ENCODE data around the gene PRLH. TPM values are rescaled to one million over a fixed set of nuclear protein-coding genes. Genes with fewer than 3 reads are reported as not detected.

Gene PRLH
- total RNA-seq, 1 donor from 2014 or later, result not detected

DNA sequence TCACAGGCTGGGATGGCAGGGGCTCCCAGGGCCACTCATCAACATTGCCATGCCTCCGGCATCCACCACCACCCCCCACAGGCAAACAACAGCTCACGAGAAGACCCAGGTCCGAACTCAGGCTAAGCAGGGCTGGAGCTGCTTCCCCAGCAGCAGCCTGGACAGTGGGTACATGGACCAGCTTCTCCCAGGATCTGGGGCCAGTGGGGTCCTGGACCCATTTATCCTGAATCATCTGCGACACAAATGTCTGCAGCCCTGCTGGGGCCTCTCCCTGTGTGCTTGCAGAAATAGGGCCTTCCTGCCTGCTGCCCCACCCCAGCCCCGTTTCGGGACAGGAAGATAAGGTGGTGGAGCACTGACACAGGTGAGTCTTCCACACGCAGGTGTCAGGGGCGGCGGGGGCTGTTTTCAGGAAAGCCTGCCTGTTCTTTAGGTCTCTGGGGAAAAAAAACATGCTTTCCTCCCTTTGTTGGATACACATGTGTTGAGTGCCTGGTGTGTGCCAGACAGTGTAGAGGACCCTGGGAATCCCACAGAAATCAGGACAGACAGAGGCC lies 4.5 kb downstream of the PRLH start:
- H3K27me3 Mint-ChIP-seq, result no peaks in the 10 kb centered on the region
- TF ChIP-seq, protein P1, sequence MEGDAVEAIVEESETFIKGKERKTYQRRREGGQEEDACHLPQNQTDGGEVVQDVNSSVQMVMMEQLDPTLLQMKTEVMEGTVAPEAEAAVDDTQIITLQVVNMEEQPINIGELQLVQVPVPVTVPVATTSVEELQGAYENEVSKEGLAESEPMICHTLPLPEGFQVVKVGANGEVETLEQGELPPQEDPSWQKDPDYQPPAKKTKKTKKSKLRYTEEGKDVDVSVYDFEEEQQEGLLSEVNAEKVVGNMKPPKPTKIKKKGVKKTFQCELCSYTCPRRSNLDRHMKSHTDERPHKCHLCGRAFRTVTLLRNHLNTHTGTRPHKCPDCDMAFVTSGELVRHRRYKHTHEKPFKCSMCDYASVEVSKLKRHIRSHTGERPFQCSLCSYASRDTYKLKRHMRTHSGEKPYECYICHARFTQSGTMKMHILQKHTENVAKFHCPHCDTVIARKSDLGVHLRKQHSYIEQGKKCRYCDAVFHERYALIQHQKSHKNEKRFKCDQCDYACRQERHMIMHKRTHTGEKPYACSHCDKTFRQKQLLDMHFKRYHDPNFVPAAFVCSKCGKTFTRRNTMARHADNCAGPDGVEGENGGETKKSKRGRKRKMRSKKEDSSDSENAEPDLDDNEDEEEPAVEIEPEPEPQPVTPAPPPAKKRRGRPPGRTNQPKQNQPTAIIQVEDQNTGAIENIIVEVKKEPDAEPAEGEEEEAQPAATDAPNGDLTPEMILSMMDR (IDR thresholded peaks at IDR 0.05; ENCODE audit: unreplicated experiment), result no peak
- H3K4me3 Mint-ChIP-seq (ENCODE audit: low read depth), result no peak overlapping the region
- no peaks in the 10 kb centered on the region for H3K9me3 Mint-ChIP-seq (ENCODE audit: low read depth)
- no peak for DNase-seq (ENCODE audit: low spot score, unreplicated experiment)
- no peak overlapping the region for H3K27ac Mint-ChIP-seq
- H3K4me1 Mint-ChIP-seq (ENCODE audit: low read depth), result no peaks in the 10 kb centered on the region
- H3K36me3 Mint-ChIP-seq (ENCODE audit: insufficient read depth), result peaks cover 4% of the 10 kb centered on the region

GRCh38 chr2:237571551-237571950 lies 5.2 kb downstream of the PRLH start:
- H3K9me3 Mint-ChIP-seq (ENCODE audit: low read depth), result no peaks in the 10 kb centered on the region
- no peaks in the 10 kb centered on the region for H3K27me3 Mint-ChIP-seq
- H3K4me1 Mint-ChIP-seq (ENCODE audit: low read depth), result no peaks in the 10 kb centered on the region
- TF ChIP-seq, protein P1 (IDR thresholded peaks at IDR 0.05; ENCODE audit: unreplicated experiment), result no peak
- no peak overlapping the region for H3K4me3 Mint-ChIP-seq (ENCODE audit: low read depth)
- peak overlapping the region; percentile 33 for H3K27ac Mint-ChIP-seq
- no peak for DNase-seq (ENCODE audit: low spot score, unreplicated experiment)
- H3K36me3 Mint-ChIP-seq (ENCODE audit: insufficient read depth), result peaks cover 6% of the 10 kb centered on the region

DNA sequence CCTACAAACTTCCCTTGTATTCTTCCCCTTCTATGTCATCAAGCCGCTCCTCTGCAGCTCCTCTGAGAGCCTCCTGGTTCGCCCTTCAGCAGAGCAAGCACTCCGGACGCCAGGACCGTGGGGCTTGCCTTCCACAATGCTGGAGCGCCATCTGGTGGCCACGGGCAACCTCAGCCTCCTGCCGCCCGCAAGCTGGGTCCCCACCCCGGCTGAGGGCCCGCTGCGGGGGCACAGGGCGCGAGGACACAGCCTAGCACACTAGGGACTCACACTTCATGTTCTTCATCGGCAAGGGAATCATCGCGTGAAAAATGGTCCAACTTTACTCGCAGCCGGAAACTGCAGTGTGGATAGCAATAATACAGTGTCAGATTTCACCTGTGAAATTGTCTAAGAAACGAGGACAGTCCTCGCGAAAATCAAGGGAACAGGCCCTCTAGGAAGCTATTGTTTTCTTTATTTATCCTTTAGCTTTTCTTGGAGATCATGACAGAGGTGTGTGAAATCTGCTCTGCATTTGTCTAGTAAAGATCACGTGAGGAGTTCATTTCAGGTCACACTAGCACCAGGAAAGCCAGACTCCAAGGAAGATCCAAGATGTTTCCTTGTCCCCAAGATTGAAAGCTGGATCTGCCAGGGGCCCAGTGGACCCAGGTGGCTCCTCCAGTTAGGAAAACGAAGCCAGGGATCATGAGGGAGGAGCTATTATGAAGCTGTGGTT lies 5.8 kb downstream of the PRLH start:
- no peaks in the 10 kb centered on the region for H3K9me3 Mint-ChIP-seq (ENCODE audit: low read depth)

DNA sequence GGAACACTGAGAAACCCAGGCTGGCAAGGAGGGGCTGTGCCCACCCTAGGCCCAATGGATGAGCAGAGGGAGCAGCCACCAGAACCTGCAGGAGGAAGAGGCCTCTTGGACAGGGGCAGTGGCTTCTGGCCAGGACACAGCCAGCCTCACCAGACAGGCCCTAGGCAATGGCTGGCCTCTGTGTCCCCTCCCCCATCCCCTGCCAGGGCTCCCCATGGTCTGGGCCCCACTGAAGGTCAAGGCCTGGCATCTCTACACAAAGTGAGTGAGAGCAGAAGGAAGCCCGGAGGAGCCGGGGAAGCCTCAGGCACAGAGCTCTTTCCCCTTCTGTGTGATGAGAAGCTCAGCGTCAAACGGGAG lies 6.3 kb downstream of the PRLH start:
- Mint-ChIP-seq H3K36me3 (ENCODE audit: insufficient read depth) (peaks cover 10% of the 10 kb centered on the region), H3K9me3 (ENCODE audit: low read depth) (no peaks in the 10 kb centered on the region), H3K27me3 (no peaks in the 10 kb centered on the region), H3K4me3 (ENCODE audit: low read depth) (no peak overlapping the region), H3K4me1 (ENCODE audit: low read depth) (no peaks in the 10 kb centered on the region), H3K27ac (no peak overlapping the region)
- no peak for DNase-seq (ENCODE audit: low spot score, unreplicated experiment)
- TF ChIP-seq, protein P1 (IDR thresholded peaks at IDR 0.05; ENCODE audit: unreplicated experiment), result no peak

More for the DNA sequence above, 5.8 kb downstream of the PRLH start:
- DNase-seq (ENCODE audit: low spot score, unreplicated experiment), result peak; percentile 93
- H3K27me3 Mint-ChIP-seq, result no peaks in the 10 kb centered on the region
- no peak overlapping the region for H3K4me3 Mint-ChIP-seq (ENCODE audit: low read depth)
- TF ChIP-seq, protein P1 (IDR thresholded peaks at IDR 0.05; ENCODE audit: unreplicated experiment), result peak; percentile 99
- peak overlapping the region; percentile 60 for H3K27ac Mint-ChIP-seq
- no peaks in the 10 kb centered on the region for H3K4me1 Mint-ChIP-seq (ENCODE audit: low read depth)
- H3K36me3 Mint-ChIP-seq (ENCODE audit: insufficient read depth), result peaks cover 10% of the 10 kb centered on the region

- TF ChIP-seq, protein P1 (IDR thresholded peaks at IDR 0.05; ENCODE audit: unreplicated experiment), result no peak
- H3K9me3 Mint-ChIP-seq (ENCODE audit: low read depth), result no peaks in the 10 kb centered on the region
- DNase-seq (ENCODE audit: low spot score, unreplicated experiment), result no peak
- no peak overlapping the region for H3K27ac Mint-ChIP-seq
- no peaks in the 10 kb centered on the region for H3K27me3 Mint-ChIP-seq
- no peak overlapping the region for H3K4me3 Mint-ChIP-seq (ENCODE audit: low read depth)
- no peaks in the 10 kb centered on the region for H3K4me1 Mint-ChIP-seq (ENCODE audit: low read depth)
- peaks cover 10% of the 10 kb centered on the region for H3K36me3 Mint-ChIP-seq (ENCODE audit: insufficient read depth)
Observed at GRCh38 chr2:237573721-237574415, 7.5 kb downstream of the PRLH start.
